ENCODE results near the gene KCP. TPM values are rescaled to one million over a fixed set of nuclear protein-coding genes. Genes with fewer than 3 reads are reported as not detected.

KCP gene
- total RNA-seq, 2 experiments from 2014 or later = 1.4 to 2.3 TPM

GRCh38 chr7:128895320-128895719 lies 15.2 kb downstream of the KCP start:
- intact Hi-C loops (cut with micrococcal nuclease; ENCODE audit: unreplicated experiment) = no loop called here
- POLR2A ChIA-PET = no interaction called here
- no peak for DNase-seq (ENCODE audit: low spot score)
- CTCF ChIA-PET (ENCODE audit: unreplicated experiment) = no interaction called here
- Histone ChIP-seq H3K9me3 (ENCODE audit: low read length) (peaks cover 19% of the 10 kb centered on the region), H3K79me2 (ENCODE audit: insufficient read depth, low read depth, low read length) (no peaks in the 10 kb centered on the region), H3K4me3 (ENCODE audit: low read depth, low read length, poor library complexity, severe bottlenecking) (no peak overlapping the region), H4K20me1 (ENCODE audit: insufficient read depth, low read length) (no peaks in the 10 kb centered on the region), H3K4me1 (ENCODE audit: insufficient read depth, low read length, poor library complexity, severe bottlenecking) (no peaks in the 10 kb centered on the region), H3K36me3 (ENCODE audit: insufficient read depth, low read length) (no peaks in the 10 kb centered on the region), H2AFZ (ENCODE audit: low read length) (no peak overlapping the region), H3K4me2 (ENCODE audit: low read length) (no peak overlapping the region), H3K9me2 (ENCODE audit: insufficient read depth, low read length) (no peaks in the 10 kb centered on the region), H3K27ac (ENCODE audit: low read depth, low read length, poor library complexity, severe bottlenecking) (no peak overlapping the region)
- no TSS peak for BruUV-seq (replicated peaks)
- no peak for TF ChIP-seq EZH2phosphoT487 (IDR thresholded peaks at IDR 0.05; ENCODE audit: borderline replicate concordance, low read depth, low read length)
- no peak for TF ChIP-seq CTCF (conservative IDR thresholded peaks at IDR 0.05; ENCODE audit: low read length)

GRCh38 chr7:128894101-128894440 lies 16.4 kb downstream of the KCP start:
- Histone ChIP-seq H3K4me1 (ENCODE audit: insufficient read depth, low read length, poor library complexity, severe bottlenecking) (no peaks in the 10 kb centered on the region), H3K9me2 (ENCODE audit: insufficient read depth, low read length) (no peaks in the 10 kb centered on the region), H3K79me2 (ENCODE audit: insufficient read depth, low read depth, low read length) (no peaks in the 10 kb centered on the region), H3K27ac (ENCODE audit: low read depth, low read length, poor library complexity, severe bottlenecking) (no peak overlapping the region), H4K20me1 (ENCODE audit: insufficient read depth, low read length) (no peaks in the 10 kb centered on the region), H3K4me3 (ENCODE audit: low read depth, low read length, poor library complexity, severe bottlenecking) (no peak overlapping the region), H3K9me3 (ENCODE audit: low read length) (peaks cover 7% of the 10 kb centered on the region), H2AFZ (ENCODE audit: low read length) (no peak overlapping the region), H3K4me2 (ENCODE audit: low read length) (no peak overlapping the region), H3K36me3 (ENCODE audit: insufficient read depth, low read length) (no peaks in the 10 kb centered on the region)
- intact Hi-C loops (cut with micrococcal nuclease; ENCODE audit: unreplicated experiment) = no loop called here
- TF ChIP-seq EZH2phosphoT487 (IDR thresholded peaks at IDR 0.05; ENCODE audit: borderline replicate concordance, low read depth, low read length) (no peak), CTCF (conservative IDR thresholded peaks at IDR 0.05; ENCODE audit: low read length) (no peak)
- POLR2A ChIA-PET = no interaction called here
- DNase-seq (ENCODE audit: low spot score) = no peak
- CTCF ChIA-PET (ENCODE audit: unreplicated experiment) = no interaction called here
- BruUV-seq (replicated peaks) = no TSS peak

GRCh38 chr7:128893251-128894100 lies 17.0 kb downstream of the KCP start:
- peaks cover 1% of the 10 kb centered on the region for H3K9me3 ChIP-seq (ENCODE audit: low read length)
- H4K20me1 ChIP-seq (ENCODE audit: insufficient read depth, low read length) = no peaks in the 10 kb centered on the region
- H2AFZ ChIP-seq (ENCODE audit: low read length) = no peak overlapping the region
- intact Hi-C loops (cut with micrococcal nuclease; ENCODE audit: unreplicated experiment) = no loop called here
- H3K79me2 ChIP-seq (ENCODE audit: insufficient read depth, low read depth, low read length) = no peaks in the 10 kb centered on the region
- H3K4me3 ChIP-seq (ENCODE audit: low read depth, low read length, poor library complexity, severe bottlenecking) = no peak overlapping the region
- no peak for DNase-seq (ENCODE audit: low spot score)
- no TSS peak for BruUV-seq (replicated peaks)
- ChIA-PET POLR2A (no interaction called here), CTCF (ENCODE audit: unreplicated experiment) (no interaction called here)
- TF ChIP-seq CTCF (conservative IDR thresholded peaks at IDR 0.05; ENCODE audit: low read length) (no peak), EZH2phosphoT487 (IDR thresholded peaks at IDR 0.05; ENCODE audit: borderline replicate concordance, low read depth, low read length) (no peak)
- H3K9me2 ChIP-seq (ENCODE audit: insufficient read depth, low read length) = no peaks in the 10 kb centered on the region
- H3K4me1 ChIP-seq (ENCODE audit: insufficient read depth, low read length, poor library complexity, severe bottlenecking) = no peaks in the 10 kb centered on the region
- no peak overlapping the region for H3K4me2 ChIP-seq (ENCODE audit: low read length)
- no peak overlapping the region for H3K27ac ChIP-seq (ENCODE audit: low read depth, low read length, poor library complexity, severe bottlenecking)
- H3K36me3 ChIP-seq (ENCODE audit: insufficient read depth, low read length) = no peaks in the 10 kb centered on the region
